Liver (tissue), 9 donors: Measurements from ENCODE around the gene GLRA3. TPM values are rescaled to one million over a fixed set of nuclear protein-coding genes. Genes with fewer than 3 reads are reported as not detected.

Experiments used
- DNase-seq: peaks from one replicate; pipeline ENCODE4 v3.0.0-alpha.2; 2017; ENCODE audit warnings: low spot score
- H3K27ac ChIP-seq, 2 donors: one replicate each; pipeline ENCODE4 v1.7.0; 2013; ENCODE audit warnings: inconsistent platforms in 2 of 2, low read length in 2 of 2, control low read depth in 1 of 2, low read depth in 1 of 2, mild to moderate bottlenecking in 1 of 2
- H3K27me3 ChIP-seq, 4 donors: one replicate each; pipeline versions ENCODE4 v1.6.1 to v1.7.0; 2013; ENCODE audit warnings: low read length in 3 of 4, inconsistent platforms in 1 of 4, mild to moderate bottlenecking in 1 of 4, moderate library complexity in 1 of 4; ENCODE audit not compliant: control insufficient read depth in 4 of 4, insufficient read depth in 4 of 4
- H3K36me3 ChIP-seq, 4 donors: one replicate each; pipeline versions ENCODE4 v1.6.1 to v1.7.0; 2013; ENCODE audit warnings: low read length in 3 of 4, mild to moderate bottlenecking in 3 of 4, low read depth in 1 of 4, moderate library complexity in 1 of 4; ENCODE audit not compliant: control insufficient read depth in 4 of 4, insufficient read depth in 3 of 4
- H3K4me1 ChIP-seq, 4 donors: one replicate each; pipeline versions ENCODE4 v1.6.1 to v1.7.0; 2013; ENCODE audit warnings: low read length in 3 of 4, mild to moderate bottlenecking in 3 of 4, moderate library complexity in 1 of 4; ENCODE audit not compliant: control insufficient read depth in 4 of 4, insufficient read depth in 4 of 4
- H3K4me3 ChIP-seq, 3 donors: one replicate each; pipeline versions ENCODE4 v1.6.1 to v1.7.0; 2013; ENCODE audit warnings: low read length in 3 of 3, control low read depth in 1 of 3, low read depth in 1 of 3, mild to moderate bottlenecking in 1 of 3
- H3K9ac ChIP-seq, 2 donors: one replicate each; pipeline ENCODE4 v1.7.0; 2013; ENCODE audit warnings: low read length in 2 of 2, mild to moderate bottlenecking in 2 of 2, moderate library complexity in 2 of 2, control low read depth in 1 of 2, low read depth in 1 of 2
- H3K9me3 ChIP-seq, 4 donors: one replicate each; pipeline versions ENCODE4 v1.6.1 to v1.7.0; 2013; ENCODE audit warnings: low read length in 3 of 4; ENCODE audit not compliant: control insufficient read depth in 4 of 4
- ATF3 ChIP-seq: IDR thresholded peaks from 2 replicates; pipeline ENCODE4 v1.6.1; 2016; ENCODE audit warnings: antibody characterized with exemption
- CTCF ChIP-seq: fragments of 150-350 bp; IDR thresholded peaks from 2 replicates; pipeline ENCODE4 v1.5.1; 2017; ENCODE audit warnings: improper control_type of control experiment, low read depth, low read length; ENCODE audit not compliant: missing input control
- EGR1 ChIP-seq, 2 donors: IDR thresholded peaks; 2 replicates each; pipeline ENCODE4 v1.6.1; 2016 to 2018; ENCODE audit warnings: antibody characterized with exemption in 2 of 2, low read depth in 2 of 2
- FOXA1 ChIP-seq: IDR thresholded peaks from 2 replicates; pipeline ENCODE4 v1.6.1; 2016; ENCODE audit warnings: antibody characterized with exemption
- FOXA2 ChIP-seq: IDR thresholded peaks from 2 replicates; pipeline ENCODE4 v1.6.1; 2016; ENCODE audit warnings: antibody characterized with exemption
- GABPA ChIP-seq, 2 donors: IDR thresholded peaks in 1 of 2; conservative IDR thresholded peaks in 1 of 2; 2 replicates each; pipeline ENCODE4 v1.6.1; 2016; ENCODE audit warnings: antibody characterized with exemption in 2 of 2, mild to moderate bottlenecking in 1 of 2, moderate library complexity in 1 of 2
- HNF4G ChIP-seq: IDR thresholded peaks from 2 replicates; pipeline ENCODE4 v1.6.1; 2016; ENCODE audit warnings: antibody characterized with exemption
- MAX ChIP-seq: IDR thresholded peaks from 2 replicates; pipeline ENCODE4 v1.6.1; 2016; ENCODE audit warnings: antibody characterized with exemption
- NR2F2 ChIP-seq: IDR thresholded peaks from 2 replicates; pipeline ENCODE4 v1.6.1; 2016; ENCODE audit warnings: antibody characterized with exemption
- RAD21 ChIP-seq, 2 donors: IDR thresholded peaks; 2 replicates each; pipeline ENCODE4 v1.6.1; 2016; ENCODE audit warnings: antibody characterized with exemption in 2 of 2, mild to moderate bottlenecking in 2 of 2
- REST ChIP-seq: IDR thresholded peaks from 2 replicates; pipeline ENCODE4 v1.6.1; 2016; ENCODE audit warnings: antibody characterized with exemption, mild to moderate bottlenecking
- RXRA ChIP-seq, 2 donors: IDR thresholded peaks; 2 replicates each; pipeline ENCODE4 v1.6.1; 2017 to 2018; ENCODE audit warnings: antibody characterized with exemption in 2 of 2, mild to moderate bottlenecking in 1 of 2
- SP1 ChIP-seq: IDR thresholded peaks from 2 replicates; pipeline ENCODE4 v1.6.1; 2018; ENCODE audit warnings: antibody characterized with exemption, mild to moderate bottlenecking
- TAF1 ChIP-seq: conservative IDR thresholded peaks from 2 replicates; pipeline ENCODE4 v1.6.1; 2016; ENCODE audit warnings: antibody characterized with exemption, mild to moderate bottlenecking
- YY1 ChIP-seq: IDR thresholded peaks from 2 replicates; pipeline ENCODE4 v1.6.1; 2016; ENCODE audit warnings: antibody characterized with exemption, mild to moderate bottlenecking
- ZBTB33 ChIP-seq: IDR thresholded peaks from 2 replicates; pipeline ENCODE4 v1.6.1; 2016; ENCODE audit warnings: antibody characterized with exemption
- WGBS: extraction: QIAGEN DNeasy Blood & Tissue Kit; methylation state at CpG from one replicate; pipeline ENCODE4 v1.1.7; 2013; 5-methylcytosine and 5-hydroxymethylcytosine counted together
- polyA plus RNA-seq, 2 donors: library from polyadenylated mRNA; stranded (reverse) in 1 of 2; unstranded in 1 of 2; fragments of 200-250 nt in 1 of 2; fragments of >200 nt in 1 of 2; fragmentation: Nextera tagmentation in 1 of 2; extraction: Ambion mirVana in 1 of 2; gene quantifications; one replicate each; pipeline versions ENCODE4 v1.2.1 to v1.2.3, GENCODE V29; 2013 to 2015
- total RNA-seq, 2 donors: library from RNA; depleted of rRNA; stranded (reverse); fragments of >200 nt; gene quantifications; one replicate each; pipeline ENCODE4 v1.2.3, GENCODE V29; 2014
- donor health status: healthy.
- donor health status: healthy.
- donor health status: healthy.
- donor health status: healthy.
- donor health status: healthy.

The GLRA3 gene
- total and polyA plus RNA-seq, 4 donors, result not detected

GRCh38 chr4:174689618-174690017, 139.4 kb downstream of the GLRA3 start:
- 76% methylated on average over 4 of the region's 4 CpGs for WGBS
- H3K4me1 ChIP-seq, result no peaks in the 10 kb centered on the region
- H3K4me3 ChIP-seq, result no peak overlapping the region
- H3K27me3 ChIP-seq, result peaks cover 0 to 9% (median 0%) of the 10 kb centered on the region in 4 donors
- TF ChIP-seq RXRA (IDR thresholded peaks at IDR 0.05), result no peak
- no peak for TF ChIP-seq NR2F2
- no peak for TF ChIP-seq SP1
- no peak for TF ChIP-seq EGR1 (IDR thresholded peaks at IDR 0.05; ENCODE audit: low read depth in 2 of 2)
- TF ChIP-seq ZBTB33, result no peak
- TF ChIP-seq CTCF, result no peak
- no peak for TF ChIP-seq HNF4G
- TF ChIP-seq REST, result no peak
- TF ChIP-seq GABPA (IDR thresholded peaks at IDR 0.05 in 1 of 2, conservative IDR thresholded peaks at IDR 0.05 in 1 of 2), result no peak
- TF ChIP-seq RAD21 (IDR thresholded peaks at IDR 0.05), result no peak
- no peak for TF ChIP-seq ATF3
- no peak for TF ChIP-seq MAX
- TF ChIP-seq YY1, result no peak
- TF ChIP-seq TAF1, result no peak
- peaks cover 0 to 11% (median 1%) of the 10 kb centered on the region in 4 donors for H3K9me3 ChIP-seq
- no peak overlapping the region for H3K9ac ChIP-seq
- no peaks in the 10 kb centered on the region for H3K36me3 ChIP-seq
- no peak overlapping the region for H3K27ac ChIP-seq
- no peak for DNase-seq

GRCh38 chr4:174686826-174687225, 142.2 kb downstream of the GLRA3 start:
- Histone ChIP-seq H3K9ac (no peak overlapping the region), H3K27ac (no peak overlapping the region), H3K36me3 (no peaks in the 10 kb centered on the region), H3K4me1 (no peaks in the 10 kb centered on the region), H3K9me3 (peaks cover 0 to 11% (median 1%) of the 10 kb centered on the region in 4 donors), H3K4me3 (no peak overlapping the region), H3K27me3 (peaks cover 0 to 4% (median 0%) of the 10 kb centered on the region in 4 donors)
- no peak for DNase-seq
- TF ChIP-seq GABPA (IDR thresholded peaks at IDR 0.05 in 1 of 2, conservative IDR thresholded peaks at IDR 0.05 in 1 of 2) (no peak), FOXA2 (no peak), FOXA1 (no peak), RXRA (IDR thresholded peaks at IDR 0.05) (no peak), MAX (no peak)
